Measurements from ENCODE around the gene SH3BP5.

SH3BP5 gene

GRCh38 chr3:15347737-15348110 is 15.3 kb upstream of the SH3BP5 start:
- no peak for DNase-seq (ENCODE audit: extremely low read depth in 1 of 2, low read depth in 1 of 2)

GRCh38 chr3:15347063-15347736 is 14.8 kb upstream of the SH3BP5 start:
- DNase-seq (ENCODE audit: extremely low read depth in 1 of 2, low read depth in 1 of 2): no peak

- DNase-seq (ENCODE audit: extremely low read depth in 1 of 2, low read depth in 1 of 2): no peak
Measured at GRCh38 chr3:15346516-15346915, 14.1 kb upstream of the SH3BP5 start.

GRCh38 chr3:15345608-15346137 is 13.3 kb upstream of the SH3BP5 start:
- no peak for DNase-seq (ENCODE audit: extremely low read depth in 1 of 2, low read depth in 1 of 2)

- no peak for DNase-seq (ENCODE audit: extremely low read depth in 1 of 2, low read depth in 1 of 2)
Measured at GRCh38 chr3:15345066-15345607, 12.8 kb upstream of the SH3BP5 start.

- DNase-seq (ENCODE audit: extremely low read depth in 1 of 2, low read depth in 1 of 2): no peak
Measured at GRCh38 chr3:15342945-15343344, 10.6 kb upstream of the SH3BP5 start.

GRCh38 chr3:15342246-15342645 is 9.9 kb upstream of the SH3BP5 start:
- DNase-seq (ENCODE audit: extremely low read depth in 1 of 2, low read depth in 1 of 2): no peak

- no peak for DNase-seq (ENCODE audit: extremely low read depth in 1 of 2, low read depth in 1 of 2)
Measured at GRCh38 chr3:15341030-15341726, 8.8 kb upstream of the SH3BP5 start.

GRCh38 chr3:15339786-15340215 is 7.4 kb upstream of the SH3BP5 start:
- DNase-seq (ENCODE audit: extremely low read depth in 1 of 2, low read depth in 1 of 2): no peak

GRCh38 chr3:15339001-15339400 is 6.6 kb upstream of the SH3BP5 start:
- no peak for DNase-seq (ENCODE audit: extremely low read depth in 1 of 2, low read depth in 1 of 2)

- no peak for DNase-seq (ENCODE audit: extremely low read depth in 1 of 2, low read depth in 1 of 2)
Measured at GRCh38 chr3:15337963-15338362, 5.6 kb upstream of the SH3BP5 start.

- no peak for DNase-seq (ENCODE audit: extremely low read depth in 1 of 2, low read depth in 1 of 2)
Measured at GRCh38 chr3:15336057-15336456, 3.7 kb upstream of the SH3BP5 start.

- no peak for DNase-seq (ENCODE audit: extremely low read depth in 1 of 2, low read depth in 1 of 2)
Measured at GRCh38 chr3:15333956-15334263, 1.5 kb upstream of the SH3BP5 start.

GRCh38 chr3:15333099-15333955 is 941 bp upstream of the SH3BP5 start:
- DNase-seq (ENCODE audit: extremely low read depth in 1 of 2, low read depth in 1 of 2): no peak

GRCh38 chr3:15331606-15332404 is 581 bp downstream of the SH3BP5 start:
- DNase-seq (ENCODE audit: extremely low read depth in 1 of 2, low read depth in 1 of 2): no peak

- no peak for DNase-seq (ENCODE audit: extremely low read depth in 1 of 2, low read depth in 1 of 2)
Measured at GRCh38 chr3:15331072-15331605, 1.2 kb downstream of the SH3BP5 start.

GRCh38 chr3:15330031-15330596 is 2.3 kb downstream of the SH3BP5 start:
- no peak for DNase-seq (ENCODE audit: extremely low read depth in 1 of 2, low read depth in 1 of 2)

- no peak for DNase-seq (ENCODE audit: extremely low read depth in 1 of 2, low read depth in 1 of 2)
Measured at GRCh38 chr3:15329046-15330005, 3.1 kb downstream of the SH3BP5 start.

- no peak for DNase-seq (ENCODE audit: extremely low read depth in 1 of 2, low read depth in 1 of 2)
Measured at GRCh38 chr3:15327941-15328340, 4.4 kb downstream of the SH3BP5 start.
